GM19193 (cell line): ENCODE results near the gene RASGEF1B.

Source experiments
- POLR2A ChIP-seq: IDR thresholded peaks from 4 replicates; pipeline ENCODE4 v1.6.1; 2011; ENCODE audit not compliant: insufficient read depth, insufficient read length; ENCODE audit errors: extremely low read depth

RASGEF1B gene

DNA sequence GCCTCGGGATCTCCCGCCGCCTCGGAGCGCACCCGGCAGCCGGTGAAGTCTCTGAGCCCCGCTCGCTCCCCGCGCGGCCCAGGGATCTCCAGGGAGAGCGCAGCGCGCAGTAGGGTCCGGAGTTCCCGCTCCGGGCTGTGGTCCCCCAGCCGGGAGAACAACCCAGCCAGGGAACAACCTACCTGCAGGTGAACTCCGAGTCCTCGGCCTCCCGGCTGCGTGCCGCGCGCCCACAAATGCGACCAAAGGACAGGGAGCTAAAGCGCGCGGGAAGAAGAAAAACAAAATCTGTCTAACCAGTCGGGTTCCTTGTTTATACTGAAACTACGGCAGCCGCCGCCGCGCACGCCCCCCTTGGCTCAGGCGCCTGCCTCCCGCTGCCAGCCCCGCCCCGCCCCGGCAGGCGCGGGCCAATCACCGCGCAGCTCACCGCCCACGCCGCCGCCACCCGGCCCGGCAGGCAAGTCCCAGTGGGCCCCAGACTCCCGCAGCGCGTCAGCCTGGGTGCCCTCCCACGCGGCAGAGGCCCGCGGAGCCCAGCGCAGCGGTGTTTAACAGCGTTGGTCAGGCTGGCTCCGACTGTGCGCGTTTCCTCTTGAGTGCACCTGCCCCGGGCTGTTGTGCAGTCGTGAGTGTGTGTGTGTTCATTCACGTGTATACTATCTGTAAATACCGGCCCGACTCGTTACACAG, at the start of gene RASGEF1B:
TSS of gene RASGEF1B (minus strand) at position 320 of the 693 bp plus-strand sequence. CDS start 12,399 bp downstream, outside the sequence.
- TF ChIP-seq POLR2A: no peak

DNA sequence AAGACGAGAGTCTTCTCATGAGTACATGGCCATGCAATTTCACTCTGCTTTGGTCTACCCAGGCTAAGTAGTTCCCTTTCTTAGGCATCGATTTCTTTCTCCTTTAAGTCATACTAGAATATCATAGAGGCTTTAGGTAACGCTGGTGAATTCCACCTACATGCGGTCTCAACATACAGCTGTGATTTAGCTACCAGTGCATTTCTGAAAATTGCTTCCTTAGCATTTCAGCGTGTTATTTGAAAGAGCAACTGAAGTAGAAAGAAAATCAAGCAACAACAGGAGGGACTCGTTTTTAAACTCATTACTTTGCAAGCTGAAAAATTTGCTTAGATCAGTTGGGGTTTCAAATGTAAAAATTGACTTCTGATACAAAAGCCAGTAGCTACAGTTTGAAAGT, 48.1 kb upstream of the RASGEF1B start:
- no peak for TF ChIP-seq POLR2A

DNA sequence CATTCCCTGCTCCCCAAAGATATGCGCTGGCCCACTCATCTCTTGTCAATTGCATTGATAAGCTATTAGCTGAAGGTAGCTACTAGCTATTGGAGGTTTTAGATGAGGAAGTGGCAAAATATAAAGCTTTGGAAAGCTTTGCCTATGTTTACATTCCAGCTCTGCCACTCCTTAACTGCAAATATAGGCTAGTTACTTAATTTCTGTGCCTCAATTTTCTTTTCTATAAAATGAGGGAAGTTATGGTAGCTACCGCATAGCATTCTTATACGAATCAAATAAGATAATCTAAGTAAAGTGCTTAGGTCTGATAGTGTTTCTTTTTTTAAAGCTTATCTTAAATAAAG, 47.7 kb upstream of the RASGEF1B start:
- TF ChIP-seq POLR2A: no peak

DNA sequence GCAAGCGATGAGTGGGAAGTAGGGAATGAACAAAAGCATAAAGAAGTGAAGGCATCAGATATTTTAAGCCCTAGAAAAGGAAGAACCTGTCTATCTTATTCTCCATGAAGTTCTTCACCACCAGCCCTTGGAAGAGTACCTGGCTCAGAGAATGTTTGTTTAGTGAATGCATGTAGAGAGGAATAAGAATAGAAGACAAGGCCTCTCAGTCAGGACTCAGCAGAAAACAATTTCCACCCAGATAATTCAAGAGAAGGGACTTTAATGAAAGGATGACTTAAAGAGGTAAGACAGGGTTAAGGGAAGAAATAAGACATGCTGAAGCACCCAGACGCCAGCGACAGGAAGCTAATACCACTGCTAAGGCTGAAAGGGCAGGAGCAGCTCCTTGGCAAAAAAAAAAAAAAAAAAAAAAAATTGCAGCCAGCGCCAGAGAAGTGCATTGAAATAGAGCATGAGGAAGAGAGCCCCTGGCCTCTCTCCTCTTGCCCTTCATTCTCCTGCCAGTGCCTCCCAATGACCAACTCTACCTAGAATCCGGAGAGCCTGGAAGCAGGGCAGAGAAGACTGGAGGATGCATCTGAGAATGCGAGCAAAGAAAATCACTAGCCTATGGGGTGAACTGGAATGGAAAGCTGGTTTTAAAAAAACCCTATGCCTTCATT, 47.2 kb upstream of the RASGEF1B start:
- TF ChIP-seq POLR2A: no peak

DNA sequence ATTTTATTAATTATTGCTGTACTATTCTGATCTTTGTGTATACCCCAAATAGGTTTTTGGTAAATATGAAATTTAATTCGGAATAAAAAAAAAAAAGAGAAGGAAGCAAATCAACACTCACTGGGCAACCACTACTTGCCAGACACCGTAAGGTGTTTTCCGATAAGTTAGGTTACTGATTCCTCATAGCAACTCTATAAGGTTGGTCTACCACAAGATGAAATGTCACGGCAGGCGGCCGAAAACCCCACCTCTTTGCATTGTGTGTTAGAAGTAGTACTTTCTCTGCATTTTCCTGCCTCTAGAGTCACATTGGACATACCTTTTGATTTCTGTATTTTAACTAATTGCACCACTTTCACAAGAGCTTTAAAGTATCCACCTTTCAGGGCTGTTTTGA, 44.5 kb upstream of the RASGEF1B start:
- TF ChIP-seq POLR2A: no peak

DNA sequence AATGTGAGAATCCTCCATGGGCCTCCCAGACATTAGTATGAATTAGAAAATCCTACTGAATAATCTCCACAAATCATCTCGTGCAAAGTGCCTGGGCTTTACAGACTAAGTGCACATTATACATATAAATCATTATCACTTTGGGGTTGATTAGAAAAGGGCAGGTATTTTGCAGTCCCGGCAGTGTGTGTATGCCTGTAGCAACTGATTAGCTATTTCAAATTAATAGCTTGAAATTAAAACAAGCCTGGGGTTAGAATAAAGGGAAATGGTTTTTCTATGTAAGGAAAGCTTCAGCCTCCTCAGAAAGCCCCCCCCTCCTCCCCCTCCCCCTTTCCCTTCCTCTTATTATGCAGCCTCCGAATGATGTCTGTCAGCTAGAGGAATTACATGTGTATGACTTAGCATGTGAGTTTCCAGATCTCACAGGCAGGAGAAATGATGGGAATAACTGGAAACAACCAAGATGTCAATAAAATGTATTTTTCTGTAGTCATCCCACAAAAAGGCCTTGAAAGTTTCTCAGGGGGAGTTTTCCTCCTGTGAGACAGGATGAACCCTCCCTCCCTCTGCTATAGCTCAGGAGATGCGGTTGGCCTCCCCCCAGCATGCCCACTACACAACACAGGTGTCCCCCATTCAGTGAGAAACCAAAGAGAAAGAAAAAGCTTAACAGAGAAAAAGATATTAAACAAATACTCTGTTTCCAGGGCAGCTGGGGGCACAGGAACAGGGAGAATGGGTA, 41.2 kb upstream of the RASGEF1B start:
- no peak for TF ChIP-seq POLR2A

DNA sequence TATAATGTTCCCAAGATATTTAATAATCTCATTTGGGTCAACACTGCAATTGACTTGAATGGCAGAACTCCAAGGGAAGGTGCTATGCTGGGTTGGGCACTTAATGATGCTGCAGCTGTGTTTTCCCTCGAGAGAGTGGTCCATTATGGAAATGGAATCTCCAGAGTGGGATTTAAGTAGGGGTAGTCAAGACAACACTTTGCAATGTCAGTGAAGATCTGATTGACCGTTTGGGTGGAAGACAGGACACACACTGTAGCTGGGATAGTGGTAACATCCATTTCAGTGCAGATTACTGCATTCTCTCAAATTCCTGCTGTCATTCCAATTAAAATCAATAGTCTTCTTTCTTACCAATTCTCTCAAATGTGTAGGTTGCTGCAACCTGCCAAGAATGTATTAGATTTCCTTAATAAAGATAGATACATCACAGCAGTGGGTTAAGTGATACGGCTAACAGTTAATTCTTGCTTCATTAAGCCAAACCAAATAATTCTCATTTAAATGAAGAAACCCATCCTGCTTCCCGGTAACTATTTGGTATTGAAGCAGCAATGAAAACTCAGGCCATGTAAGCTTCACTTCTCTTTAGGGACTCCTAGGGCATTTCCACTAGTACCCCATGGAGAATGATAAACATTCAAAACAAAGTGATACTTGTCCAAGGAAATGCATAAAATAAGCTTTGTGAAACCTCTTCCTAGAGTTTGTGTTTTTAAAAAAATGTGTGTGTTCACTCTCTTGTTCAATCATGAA, 40.5 kb upstream of the RASGEF1B start:
- no peak for TF ChIP-seq POLR2A

DNA sequence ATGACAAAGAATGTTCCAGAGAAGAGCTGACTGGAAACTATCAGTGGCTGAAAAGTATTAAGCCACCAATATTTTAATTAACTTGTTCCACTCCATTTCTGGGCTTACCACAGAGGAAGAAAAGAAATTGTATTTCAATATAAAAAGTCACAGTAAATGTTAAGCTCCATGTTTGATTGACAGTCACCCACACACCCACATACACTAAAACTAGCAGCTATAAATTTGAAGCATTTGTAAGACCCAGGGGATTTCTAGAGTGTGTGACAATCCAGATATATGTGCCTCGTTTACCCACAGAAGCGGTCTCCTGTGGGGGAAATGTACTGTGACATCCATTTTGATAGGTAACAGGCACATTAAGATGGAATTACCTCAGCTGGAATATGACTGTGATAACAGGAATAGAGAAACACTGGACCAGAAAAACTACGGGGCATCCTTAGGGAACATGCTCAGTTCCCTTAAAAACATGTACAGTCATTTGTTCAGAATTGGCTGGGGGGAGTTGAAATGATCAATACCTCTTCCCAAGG, 39.0 kb upstream of the RASGEF1B start:
- TF ChIP-seq POLR2A: no peak

DNA sequence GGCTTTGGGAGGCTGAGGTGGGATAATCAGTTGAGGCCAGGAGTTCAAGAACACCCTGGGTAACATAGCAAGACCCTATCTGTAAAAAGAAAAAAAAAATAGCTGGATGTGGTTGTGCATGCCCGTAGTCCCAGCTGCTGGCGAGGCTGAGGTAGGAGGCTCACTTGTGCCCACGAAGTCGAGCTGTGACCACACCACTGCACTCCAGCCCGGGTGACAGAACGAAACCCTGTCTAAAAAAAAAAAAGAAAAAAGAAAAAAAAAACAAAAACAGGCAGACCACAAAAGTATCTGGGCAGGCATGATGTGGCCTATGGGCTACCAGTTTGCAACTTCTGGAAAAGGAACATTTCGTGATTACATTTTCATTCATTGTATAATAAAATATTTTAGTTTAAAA, 38.1 kb upstream of the RASGEF1B start:
- TF ChIP-seq POLR2A: no peak

DNA sequence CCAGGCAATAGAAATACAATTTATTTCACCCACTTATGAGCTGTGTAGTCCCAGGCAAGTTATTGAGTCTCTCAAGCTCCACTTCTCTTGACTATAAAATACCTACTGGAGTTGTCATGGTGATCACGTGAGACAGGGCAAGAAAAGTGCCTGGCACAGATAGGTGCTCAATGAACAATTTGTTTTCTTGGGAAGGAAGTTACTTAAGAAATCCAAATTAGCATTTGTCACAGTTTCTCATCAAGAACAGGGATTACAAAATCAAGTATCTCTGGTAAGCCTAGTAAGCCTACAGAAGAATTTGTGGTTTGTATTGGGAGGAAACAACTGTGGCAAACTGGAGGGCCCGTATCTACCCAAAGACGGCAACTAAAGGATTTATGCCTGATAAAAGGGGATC, 37.5 kb upstream of the RASGEF1B start:
- no peak for TF ChIP-seq POLR2A

DNA sequence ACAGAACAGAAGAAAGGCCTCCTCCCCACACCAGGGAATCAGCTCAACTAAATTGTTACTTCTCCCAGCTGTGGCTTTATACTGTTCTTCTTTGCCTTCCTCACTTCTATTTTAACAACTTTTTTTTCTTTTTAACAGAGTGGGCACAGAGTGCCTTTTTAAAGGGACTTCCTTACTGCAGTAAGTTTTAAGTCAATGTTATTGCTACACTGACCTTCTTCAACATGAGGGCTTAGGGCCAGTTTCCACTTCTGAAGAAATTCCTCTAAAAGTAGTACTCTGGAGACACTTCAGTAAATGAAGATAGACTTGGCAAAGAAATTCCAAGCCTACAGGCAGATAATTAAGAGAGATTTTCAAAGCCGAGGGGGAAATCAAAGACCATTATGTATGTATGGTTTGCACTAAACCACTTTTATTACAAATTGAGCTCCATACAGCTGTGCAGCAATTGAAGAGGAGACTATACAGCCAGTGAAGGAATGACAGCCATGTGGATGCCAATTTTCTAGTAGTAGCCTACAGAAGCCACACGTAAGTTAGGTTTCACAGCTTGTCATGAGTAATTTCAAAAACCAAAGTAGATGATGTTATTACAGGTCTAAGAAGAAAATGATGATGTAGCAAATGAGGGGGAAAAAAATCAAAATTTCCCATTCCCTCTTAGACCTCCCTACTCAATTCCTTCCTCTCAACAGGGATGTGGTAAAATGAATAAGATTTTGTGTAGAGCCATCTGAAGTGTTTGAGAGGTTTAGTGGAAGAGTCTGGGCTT, 36.9 kb upstream of the RASGEF1B start:
- TF ChIP-seq POLR2A: no peak

DNA sequence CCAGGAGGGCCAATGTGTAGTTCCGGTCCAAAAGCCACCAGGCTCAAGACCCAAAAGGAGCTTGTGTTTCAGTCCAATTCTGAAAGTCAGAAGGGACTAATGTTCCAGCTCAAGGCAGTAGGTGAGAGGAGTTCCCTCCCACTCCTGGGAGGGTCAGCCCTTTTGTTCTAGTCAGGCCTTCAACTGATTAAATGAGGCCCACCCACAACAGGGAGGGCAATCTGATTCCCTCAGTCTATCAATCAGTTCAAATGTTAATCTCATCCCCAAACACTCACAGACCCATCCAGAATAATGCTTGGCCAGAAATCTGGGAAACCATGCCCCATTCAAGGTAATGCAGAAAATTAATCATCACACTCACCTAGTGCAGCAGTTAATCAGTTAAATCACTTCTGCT, 35.8 kb upstream of the RASGEF1B start:
- no peak for TF ChIP-seq POLR2A

DNA sequence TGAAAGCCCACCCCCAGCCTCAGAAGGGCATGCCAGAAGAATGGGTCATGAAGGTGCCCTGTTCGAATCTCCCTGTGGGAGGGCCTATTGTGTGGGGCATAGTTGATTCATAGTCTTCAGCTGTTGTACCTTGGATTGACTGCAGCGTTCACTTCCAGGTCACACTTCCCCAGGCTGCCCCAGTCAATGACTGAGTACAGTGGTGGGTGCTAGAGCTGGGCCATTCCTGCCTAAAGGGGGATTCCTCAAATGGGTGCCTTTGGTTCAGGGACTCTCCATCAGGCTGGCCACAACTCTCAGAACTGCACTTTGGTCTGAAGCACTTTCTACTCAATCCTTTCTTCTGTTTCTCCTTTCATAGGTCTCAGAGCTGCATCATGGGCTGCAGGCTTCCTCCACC, 35.0 kb upstream of the RASGEF1B start:
- no peak for TF ChIP-seq POLR2A

DNA sequence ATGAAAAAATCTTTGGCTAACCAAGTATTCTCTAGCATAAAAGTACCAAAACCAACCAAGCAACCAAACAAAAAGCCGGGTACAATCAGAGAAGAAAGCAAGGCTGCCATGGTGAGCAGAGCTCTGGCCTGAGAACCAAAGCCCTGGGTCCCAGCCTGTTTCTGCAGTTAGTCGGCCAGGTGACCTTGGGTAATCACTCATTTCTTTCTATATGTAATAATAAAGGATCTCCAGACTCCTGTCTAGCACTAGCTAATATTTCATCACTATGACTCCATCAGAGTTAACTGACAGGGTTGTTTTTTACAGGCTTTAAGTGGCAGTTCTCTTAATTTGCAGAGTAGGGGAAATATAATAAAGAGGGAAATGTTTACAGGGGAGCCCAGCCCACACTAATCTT, 34.0 kb upstream of the RASGEF1B start:
- no peak for TF ChIP-seq POLR2A
